ENCODE data around the gene ATRNL1.
A peak's percentile ranks its signal among the peaks of the same experiment; 100 is the strongest.
"Not testable (repeated sequence)": the region's sequence is repeated elsewhere in the genome, so short reads cannot be mapped to it uniquely, and the experiment has no call there.

The ATRNL1 gene

DNA sequence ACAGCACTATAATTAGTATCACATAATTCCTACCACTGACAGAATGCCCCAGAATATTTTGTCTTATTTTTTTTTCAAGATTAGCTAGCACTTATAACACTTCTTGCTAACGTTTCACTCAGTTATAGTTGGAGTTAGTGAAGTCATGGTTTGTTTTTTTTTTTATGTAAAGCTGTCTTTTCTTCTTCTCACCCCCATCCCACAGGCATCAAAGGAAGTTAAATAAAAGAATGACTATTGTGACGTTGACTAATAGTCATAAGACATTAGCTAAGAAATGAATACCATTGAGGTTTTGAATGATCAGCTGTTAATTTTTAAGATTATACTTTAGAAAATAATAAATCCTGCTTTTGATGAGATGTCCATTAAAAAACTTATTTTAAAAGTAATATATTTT is 681.6 kb downstream of the ATRNL1 start:
- no peak for DNase-seq

DNA sequence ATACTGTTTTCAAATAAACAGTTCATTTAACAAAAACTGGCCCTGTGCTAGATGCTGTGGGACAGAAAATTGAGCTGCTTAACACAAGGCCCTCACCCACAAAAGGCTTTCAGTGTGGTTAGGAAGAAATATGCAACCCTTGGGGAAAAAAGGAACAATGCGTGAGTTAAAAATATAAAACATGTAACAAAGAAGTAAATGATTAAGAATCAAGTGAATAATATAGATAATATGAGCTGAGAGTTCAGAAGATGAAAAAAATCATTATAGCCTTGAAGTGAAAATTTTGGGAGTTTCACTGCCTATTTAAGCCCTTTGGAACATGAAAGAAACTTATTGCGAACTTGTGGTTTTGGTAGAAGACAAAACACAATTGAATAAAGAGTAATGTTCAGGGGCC is 684.5 kb downstream of the ATRNL1 start:
- no peak for DNase-seq

DNA sequence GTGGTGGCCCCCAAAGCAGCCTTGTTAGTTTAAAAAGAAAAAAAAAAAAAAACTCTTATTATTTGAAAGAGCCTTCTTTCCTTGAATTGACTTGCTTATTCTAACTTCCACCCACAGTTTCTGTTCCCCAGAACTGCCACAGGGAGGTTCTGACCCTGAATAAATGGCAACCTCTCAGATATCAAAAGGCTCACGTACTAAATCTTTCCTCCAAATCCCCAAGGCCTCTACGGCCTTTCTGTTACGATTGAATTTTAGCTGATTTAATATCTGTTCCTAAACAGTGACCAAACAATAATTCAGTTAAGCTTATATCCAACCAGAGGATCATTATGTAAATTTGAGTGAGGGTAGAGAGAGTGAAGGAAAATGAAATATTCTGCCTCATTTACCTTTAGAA is 697.1 kb downstream of the ATRNL1 start:
- DNase-seq, result no peak

DNA sequence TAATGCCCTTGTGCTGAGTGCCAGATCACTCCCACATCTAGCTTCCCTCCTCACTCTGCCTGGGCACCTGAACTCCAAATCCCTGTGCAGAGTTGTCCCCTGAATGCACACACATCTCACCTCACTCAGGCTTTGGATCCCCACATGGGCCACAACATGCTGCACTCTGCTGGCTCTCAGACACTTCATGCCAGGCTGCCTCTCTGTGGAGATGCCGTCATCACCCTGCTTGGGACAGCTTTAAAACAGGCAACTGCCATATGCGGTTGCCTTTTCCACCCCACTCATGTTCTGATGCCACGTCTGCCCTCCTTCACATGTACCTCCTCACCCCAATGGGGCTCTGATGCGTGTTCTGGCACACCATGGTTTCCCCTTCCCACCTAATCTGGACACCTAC is 702.8 kb downstream of the ATRNL1 start:
- no peak for DNase-seq

DNA sequence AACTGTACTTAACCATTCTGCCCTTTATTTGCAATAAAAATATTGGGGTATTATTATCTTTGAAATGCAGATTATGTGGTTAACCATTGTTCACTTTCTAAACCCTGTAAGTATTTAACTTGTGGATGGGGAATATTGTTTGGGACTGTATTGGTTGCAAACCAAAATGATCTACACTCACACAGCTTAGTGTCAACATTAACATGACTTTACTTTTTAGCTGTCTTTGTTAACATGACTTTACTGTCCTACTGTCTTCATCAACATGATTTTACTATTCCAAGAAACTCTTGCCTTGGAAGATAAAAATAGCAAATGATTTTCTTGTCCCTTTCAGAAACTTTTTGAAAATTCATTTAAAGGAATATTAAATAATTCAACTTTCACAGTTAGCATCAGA is 708.3 kb downstream of the ATRNL1 start:
- no peak for DNase-seq

DNA sequence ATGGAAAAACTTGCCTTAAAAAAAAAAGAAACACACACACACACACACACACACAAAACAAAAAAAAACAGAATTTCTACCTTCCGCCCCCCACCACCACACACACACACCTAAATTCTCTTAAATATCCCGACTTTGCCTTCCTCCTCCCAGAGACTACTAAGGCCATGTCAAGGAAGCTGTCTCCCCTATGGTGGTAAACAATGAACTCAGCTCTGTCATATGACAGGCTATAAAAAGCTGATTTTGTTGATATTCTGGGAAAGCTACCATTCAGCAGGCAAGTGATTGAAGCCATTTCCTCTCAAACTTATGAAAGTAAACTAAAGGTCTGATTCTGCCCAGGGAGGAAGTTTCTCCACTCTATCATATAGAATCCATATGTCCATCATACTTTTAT is 708.8 kb downstream of the ATRNL1 start:
- DNase-seq, result no peak

DNA sequence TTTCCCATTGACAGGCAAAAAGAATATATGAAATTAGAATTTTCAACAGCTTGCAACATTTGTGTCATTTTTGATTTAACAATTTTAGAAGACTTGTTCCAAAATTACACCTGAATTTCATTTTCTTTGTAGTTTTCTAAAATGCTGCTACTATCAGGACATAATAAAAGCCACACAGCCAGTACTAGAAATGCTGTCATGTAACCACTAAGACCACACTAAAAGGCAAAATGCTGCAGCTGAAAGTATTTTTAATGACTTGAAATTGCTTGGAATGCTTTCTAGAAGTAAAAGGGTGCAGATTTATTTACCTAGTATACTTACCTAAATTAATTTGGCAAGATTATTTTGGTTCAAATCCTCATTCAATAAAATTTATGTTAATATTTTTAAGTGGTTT is 709.7 kb downstream of the ATRNL1 start:
- no peak for DNase-seq

DNA sequence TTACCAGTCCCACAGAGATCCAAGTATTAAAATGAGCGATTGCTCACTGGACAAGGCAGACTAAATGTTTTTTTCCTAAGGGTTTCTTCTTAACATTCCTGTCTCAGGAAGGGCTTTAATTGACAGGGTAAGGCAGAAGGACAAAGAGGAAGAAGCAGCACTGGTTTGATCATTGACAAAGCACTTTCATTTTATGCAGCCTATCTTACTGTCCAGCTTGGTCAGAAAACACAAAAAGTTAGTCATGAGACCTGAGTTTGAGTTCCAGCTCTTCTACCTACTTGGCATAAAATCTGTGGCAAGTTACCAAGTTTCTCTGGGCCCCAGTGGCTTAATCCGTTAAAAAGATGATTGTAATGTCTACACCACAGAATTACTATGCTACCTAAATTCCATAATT is 721.4 kb downstream of the ATRNL1 start:
- DNase-seq, result no peak

DNA sequence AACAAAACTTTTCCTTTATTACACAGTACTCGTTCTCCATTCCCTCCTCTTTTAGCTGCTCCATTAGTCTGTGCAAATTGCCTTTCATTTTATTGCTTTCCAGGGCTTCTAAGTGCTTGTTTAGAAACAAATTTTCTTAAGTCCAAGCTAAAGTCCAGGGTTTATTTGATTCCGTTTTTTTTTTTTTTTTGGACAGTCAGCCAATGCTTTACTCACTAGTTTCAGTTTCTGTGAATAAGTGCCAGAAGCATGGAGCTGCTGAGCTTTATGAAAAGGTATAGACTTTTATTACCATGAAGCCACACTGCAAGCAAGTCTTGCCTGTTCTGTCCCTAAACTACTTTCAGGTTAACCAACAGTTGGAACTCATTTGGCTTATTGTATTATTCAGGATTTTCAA is 724.8 kb downstream of the ATRNL1 start:
- DNase-seq, result no peak

DNA sequence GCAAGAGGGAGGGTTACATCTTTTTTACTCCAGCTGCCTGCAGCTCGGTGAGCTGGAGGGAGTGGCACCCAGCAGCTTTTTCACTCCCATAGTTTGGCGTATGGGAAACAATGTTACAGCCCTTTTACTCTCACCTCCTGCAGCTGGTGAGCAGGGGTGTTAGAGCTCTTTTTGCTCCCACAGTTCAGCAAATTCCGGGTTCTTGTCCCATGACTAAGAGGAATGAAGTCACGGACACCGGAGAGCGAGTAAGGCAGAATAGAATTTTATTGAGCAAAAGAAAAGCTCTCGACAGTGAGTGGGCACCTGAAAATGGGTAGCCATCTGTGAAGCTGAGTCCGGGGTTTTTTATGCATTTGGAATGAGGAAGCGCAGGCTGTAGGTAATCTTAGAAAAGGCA is 733.2 kb downstream of the ATRNL1 start:
- DNase-seq, result no peak

DNA sequence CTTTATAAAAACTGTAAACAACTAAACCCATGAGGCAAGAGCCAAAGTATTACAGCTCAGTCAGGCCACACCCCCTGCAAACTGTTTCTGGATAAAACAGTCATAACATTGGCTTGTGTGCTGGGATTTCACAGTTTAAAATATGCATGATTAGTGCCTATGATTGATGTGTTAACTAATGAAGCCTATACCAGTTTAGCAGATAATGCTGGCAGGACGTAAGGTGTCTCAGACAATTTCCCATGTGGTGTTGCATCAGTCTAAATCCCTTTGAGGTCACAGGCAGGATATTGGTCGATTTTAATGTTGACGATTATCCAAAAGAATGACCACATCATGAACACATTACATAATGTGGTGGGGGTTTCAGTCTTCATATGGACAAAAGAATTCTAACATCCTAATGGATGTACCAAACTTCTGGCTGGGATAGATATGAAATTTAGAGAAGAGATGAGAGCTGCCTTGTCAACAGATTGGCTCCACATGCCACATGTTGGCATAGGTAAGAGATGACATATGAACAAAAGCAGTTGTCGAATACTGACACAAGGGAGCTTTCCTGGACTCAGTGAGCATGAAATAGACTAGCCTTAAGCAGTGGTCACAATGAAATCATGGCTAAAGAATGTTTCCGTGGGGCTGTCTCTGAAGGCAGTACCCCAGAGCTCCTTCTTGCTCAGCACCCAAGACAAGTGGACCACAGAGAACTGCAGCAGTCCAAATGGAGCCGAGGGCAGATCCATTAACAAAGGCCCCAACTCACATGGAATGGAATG is 734.3 kb downstream of the ATRNL1 start:
- peak; percentile 35 for DNase-seq

DNA sequence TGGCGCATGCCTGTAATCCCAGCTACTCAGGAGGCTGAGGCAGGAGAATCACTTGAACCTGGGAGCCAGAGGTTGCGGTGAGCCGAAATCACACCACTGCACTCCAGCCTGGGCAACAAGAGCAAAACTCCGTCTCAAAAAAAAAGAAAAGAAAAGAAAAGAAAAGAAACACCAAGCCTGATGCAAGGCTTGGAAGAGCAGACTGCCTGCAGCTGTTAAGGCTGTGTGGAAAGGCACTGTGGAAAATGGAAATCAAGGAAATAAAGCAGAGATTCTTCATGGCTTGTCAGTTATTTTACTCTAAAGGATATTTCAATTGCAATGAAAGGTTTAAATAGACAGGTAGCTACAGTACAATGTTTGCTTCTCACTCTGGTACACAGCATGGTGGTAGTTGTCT is 735.0 kb downstream of the ATRNL1 start:
- not testable (repeated sequence) for DNase-seq

DNA sequence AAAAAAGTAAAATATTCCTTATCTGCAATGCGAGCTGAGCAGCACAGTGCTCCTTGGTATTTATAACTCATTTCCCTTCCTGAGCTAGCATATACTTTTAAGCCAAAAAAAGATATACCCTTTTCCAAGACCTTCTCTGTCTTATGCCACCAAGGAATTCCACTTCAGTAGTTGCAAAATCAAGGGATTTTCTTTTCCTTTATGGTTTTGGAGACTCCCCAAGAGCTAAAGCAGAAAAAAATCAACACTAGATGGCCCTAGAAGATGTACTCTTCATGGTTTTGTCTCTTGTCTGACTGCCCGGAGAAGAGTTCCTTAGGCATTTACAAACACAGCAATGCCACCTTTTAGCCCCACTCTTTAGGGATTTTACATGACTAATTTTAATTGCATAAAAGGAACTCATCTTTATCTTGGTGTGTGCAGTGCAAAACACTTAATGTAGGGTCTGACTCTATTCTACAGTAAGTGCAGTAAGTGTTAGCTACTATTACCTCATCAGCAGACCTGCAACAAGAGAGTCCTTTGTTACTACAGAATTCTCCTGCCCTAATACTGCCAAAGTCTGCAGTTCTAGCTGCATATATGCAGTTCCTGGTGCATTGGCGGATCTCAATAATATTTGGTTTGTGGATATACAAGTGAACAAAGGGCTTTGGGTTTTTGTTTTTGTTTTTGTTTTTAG is 736.5 kb downstream of the ATRNL1 start:
- DNase-seq, result peak; percentile 51

DNA sequence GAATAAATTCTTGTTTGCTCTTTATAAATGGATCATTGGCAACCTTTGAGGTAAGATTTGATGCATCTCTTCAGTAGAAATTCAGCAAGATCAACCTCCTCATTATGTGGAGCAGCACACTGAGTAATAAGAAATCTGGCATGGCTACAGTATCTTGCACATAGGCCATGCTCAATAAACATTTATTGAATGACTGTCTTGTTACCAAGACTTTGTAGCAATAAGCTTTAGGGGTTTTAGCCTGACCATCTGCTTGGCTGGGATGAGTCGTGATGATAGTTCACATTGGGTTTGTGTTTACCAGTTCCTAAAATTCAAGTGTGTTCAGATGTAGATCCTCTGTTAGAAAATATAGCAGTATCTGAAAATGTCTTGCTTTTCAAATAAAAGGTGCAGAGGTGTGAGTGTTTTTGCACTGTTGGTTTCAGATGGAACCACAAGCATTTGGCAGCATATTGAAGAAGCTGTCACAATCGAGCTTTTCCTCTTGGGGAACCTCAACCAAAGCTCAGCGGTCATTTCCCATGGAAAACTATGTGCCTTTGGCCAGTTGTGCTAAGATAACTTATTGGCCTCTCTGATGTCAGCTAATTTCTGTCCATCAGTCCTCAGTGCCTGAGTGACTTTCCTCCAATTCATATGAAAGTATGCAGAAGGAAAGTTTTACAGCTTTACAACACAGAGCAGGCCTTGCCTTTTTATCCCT is 737.3 kb downstream of the ATRNL1 start:
- DNase-seq, result no peak

DNA sequence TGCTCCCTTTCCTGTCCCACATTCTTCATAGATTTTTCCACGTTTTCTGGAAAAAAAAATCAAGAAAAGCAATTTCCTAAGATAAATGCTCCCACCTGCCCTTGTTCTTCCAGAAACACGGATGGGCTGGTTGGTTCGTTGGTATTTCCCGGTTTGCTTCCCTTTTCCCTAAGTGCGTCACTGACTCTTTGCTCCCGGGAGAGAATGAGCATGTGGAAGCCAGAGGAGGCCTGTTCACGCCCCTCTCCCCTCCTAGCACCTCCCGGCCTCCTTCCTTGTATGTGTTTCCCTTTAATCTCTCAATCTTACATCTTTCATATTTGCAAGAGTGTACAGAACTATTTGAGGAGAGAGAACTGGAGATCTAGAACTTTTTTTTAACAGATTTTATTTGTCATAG is 737.9 kb downstream of the ATRNL1 start:
- DNase-seq, result no peak

DNA sequence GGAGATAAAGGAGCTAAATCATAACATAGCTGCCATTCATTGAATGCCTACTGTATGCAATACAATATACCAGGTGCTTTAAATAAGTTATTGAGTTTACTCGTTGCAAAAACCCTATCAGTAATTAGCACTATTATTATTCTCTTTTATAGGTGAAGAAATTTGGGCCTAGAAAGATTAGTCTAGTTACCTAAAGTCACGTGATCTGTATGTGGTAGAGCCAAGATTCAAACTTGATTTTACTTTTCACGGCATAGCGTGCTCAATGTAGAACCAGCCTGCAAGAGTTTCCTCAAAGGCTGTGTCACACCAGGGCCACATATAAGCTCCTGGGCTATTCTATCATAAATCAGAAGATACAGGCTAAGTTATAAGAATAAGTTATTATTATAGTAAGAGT is 740.0 kb downstream of the ATRNL1 start:
- DNase-seq, result no peak

DNA sequence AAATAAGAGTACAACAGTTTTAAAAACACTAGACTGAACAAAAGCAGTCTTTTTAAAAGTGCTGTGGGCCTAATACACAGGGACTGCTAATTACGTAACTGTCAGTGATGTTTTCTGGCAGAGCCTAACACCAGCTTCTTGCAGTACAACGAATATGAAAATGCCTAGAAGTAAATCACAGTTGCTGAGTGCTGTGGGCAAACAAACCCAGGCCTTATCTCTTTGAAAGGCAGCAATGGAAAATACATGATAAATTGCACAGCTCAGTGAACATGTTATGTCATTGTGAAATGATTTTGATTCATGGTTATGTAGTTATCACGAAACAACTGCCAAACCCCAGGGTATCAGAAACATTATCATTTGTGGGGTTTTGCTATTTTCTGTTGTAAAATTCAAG is 751.4 kb downstream of the ATRNL1 start:
- peak; percentile 66 for DNase-seq

DNA sequence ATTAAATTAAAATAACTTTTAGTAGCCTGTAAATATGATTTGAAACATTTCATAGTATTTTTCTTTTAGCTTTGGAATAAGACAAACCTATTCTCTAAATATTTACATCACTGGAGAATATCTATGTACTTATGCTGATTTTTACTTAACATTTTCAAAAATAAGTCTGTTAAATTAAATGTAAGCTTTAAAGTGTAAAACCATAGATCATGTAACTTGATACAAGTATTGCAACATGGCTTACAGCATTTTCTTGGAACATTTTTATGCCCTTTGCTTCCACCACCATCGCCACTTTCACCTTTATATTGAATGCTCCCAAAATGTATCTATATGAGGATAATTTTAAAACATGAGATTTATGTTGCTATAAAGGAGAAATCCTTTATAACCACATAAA is 752.8 kb downstream of the ATRNL1 start:
- no peak for DNase-seq

DNA sequence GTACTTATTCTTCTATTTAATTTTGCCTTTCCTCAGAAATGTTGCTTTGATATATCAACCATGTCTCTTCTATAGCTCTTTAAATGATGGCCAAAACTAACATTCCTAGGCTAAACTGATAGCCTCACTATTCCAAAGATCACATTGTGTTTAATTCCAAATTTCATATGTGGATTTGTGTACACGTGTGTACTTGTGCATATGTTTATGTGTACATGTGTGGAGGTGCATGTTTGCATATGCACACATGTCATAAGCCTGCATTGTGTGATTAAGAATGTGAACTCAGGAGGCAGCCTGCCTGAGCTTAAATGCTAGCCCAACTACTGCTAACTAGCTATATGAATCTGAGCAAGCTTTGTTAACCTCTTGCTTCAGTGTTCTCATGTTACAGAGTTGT is 753.4 kb downstream of the ATRNL1 start:
- DNase-seq, result no peak

DNA sequence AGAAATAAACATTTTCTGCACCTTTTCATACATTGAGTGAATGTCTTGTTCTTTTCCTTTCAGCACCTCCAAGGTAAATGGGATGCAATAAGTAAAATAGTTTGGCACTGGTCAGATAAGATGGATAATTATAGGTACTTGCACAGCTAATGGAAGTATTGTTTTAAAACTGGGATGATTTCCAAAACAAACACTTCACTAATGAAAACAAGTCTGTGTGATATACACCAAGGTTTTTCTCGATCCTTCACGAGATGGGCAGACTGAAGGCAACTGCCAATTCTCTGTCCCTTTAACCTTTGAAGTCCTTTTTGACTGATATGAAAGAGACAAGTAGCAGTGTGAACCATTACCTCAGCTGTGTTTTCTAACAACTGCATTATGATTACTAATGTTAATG is 756.0 kb downstream of the ATRNL1 start:
- DNase-seq, result no peak

DNA sequence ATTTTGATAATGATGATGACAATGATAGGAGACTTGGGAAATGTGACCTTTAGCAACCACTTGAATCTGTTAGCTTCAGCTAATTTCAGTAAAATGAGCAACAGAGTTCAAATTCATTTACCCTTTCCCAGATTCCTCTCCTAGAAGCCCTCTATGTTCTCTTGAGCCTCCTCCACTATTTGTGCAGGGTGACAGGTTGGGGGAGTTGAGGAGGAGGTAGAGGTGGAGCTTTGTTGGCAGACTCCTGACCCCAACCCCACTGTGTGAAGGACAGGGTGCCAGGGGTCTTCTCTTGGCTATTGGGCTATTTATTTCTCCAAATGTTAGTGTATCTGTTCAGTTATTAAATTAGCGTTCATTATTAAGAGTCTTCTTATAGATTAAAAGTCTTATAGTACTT is 757.5 kb downstream of the ATRNL1 start:
- no peak for DNase-seq

DNA sequence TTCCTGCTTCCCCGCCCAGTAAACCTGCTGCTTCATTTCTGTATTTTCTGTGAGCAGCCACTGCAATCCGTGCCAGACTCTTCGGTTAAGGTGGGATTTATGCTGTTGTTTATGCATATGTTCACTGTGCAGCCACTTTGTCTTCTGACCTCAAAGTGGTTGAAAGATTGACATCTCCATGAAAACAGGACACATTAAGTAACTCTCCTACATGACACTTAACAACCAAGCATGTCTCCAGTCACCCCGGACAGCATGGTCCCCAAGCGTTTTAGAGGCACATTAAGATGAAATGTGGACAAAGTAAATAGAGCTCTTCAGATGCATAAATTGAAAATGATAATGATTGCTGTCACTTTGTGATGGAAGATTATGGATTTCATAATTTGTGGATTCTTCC is 758.5 kb downstream of the ATRNL1 start:
- no peak for DNase-seq

DNA sequence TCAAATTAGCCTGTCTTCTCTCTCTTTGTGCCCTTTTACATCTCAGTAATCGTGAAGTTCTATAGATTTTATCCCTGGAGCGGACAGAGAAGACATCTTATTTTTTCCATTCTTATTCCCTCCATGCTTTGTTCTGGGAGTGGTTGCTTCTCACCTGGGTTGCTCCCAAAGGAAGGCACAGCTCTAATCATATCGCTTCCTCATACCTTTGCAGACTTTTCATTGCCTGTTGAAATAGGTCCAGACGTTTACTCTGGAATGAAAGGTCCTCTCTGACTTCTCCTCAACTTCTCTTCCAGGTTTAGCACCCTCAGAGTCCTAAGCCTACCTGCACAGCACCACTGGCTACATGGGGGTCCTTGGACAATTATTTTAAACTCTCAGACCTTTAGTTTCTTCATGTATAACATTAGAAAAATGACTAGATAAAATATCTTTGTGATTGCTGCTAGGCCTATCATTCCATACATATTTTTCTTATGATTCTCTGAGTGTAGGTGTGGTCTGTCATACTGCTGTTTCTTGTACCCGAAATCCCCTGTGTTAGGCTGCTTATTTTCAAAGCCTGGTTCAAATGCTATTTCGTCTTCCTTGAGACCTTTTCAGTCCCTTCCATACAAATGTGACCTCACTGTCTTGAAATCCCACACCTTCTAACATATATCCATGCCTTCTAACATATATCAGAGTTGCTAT is 761.7 kb downstream of the ATRNL1 start:
- no peak for DNase-seq

DNA sequence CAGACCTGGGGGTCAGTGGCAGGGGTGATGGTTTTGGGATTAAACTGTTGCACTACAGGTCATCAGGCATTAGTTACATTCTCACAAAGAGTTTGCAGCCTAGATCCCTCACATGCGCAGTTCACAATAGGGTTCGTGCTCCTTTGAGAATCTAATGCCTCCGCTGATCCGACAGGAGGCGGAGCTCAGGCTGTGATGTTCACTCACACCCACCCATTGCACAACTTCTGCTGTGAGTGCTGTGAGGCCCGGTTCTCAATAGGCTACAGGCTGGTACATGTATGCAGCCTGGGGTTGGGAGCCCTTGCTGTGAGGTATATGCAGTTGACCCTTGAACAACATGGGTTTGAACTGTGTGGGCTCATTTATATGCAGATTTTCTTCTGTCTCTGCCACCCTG is 763.4 kb downstream of the ATRNL1 start:
- peak; percentile 45 for DNase-seq

All from eye (tissue), 1 donor.